ENCODE data around the gene NFIB.

GRCh38 chr9:14275331-14275730 lies 38.6 kb downstream of the NFIB start:
- TF ChIP-seq CTCF (IDR thresholded peaks at IDR 0.05) (no peak), KDM1A (IDR thresholded peaks at IDR 0.05; ENCODE audit: low read depth) (no peak), POLR2A (IDR thresholded peaks at IDR 0.05; ENCODE audit: low read length) (no peak), USF2 (IDR thresholded peaks at IDR 0.05) (no peak), SMC3 (IDR thresholded peaks at IDR 0.05) (no peak), EHMT2 (IDR thresholded peaks at IDR 0.05; ENCODE audit: low read depth) (no peak), MYC (IDR thresholded peaks at IDR 0.05; ENCODE audit: borderline replicate concordance, low read length) (no peak), RNF2 (IDR thresholded peaks at IDR 0.05; ENCODE audit: borderline replicate concordance, low read depth) (no peak), REST (IDR thresholded peaks at IDR 0.05) (no peak), HOXA7 (CRISPR knock-in tag; IDR thresholded peaks at IDR 0.05) (no peak), MAZ (IDR thresholded peaks at IDR 0.05; ENCODE audit: borderline replicate concordance, low read depth, low read length) (no peak), CBX2 (IDR thresholded peaks at IDR 0.05; ENCODE audit: borderline replicate concordance, low read depth) (no peak), JUN (IDR thresholded peaks at IDR 0.05) (no peak), BHLHE40 (IDR thresholded peaks at IDR 0.05; ENCODE audit: low read depth, low read length) (no peak)

Measured in A549 (cell line).